K562 (cell line): ENCODE measurements around the gene ZFP57. TPM values are rescaled to one million over a fixed set of nuclear protein-coding genes. Genes with fewer than 3 reads are reported as not detected.

Source experiments
- ATAC-seq: fragments of 200-7000 bp; cut with Tn5 transposase; 3 replicates; pipeline ENCODE4 v1.9.1; 2020; ENCODE audit warnings: moderate library complexity
- BruUV-seq: library from RNA; stranded (reverse); fragments of 400-500 nt; replicated peaks from 2 replicates; lab custom pipeline; 2021; lab: Mats Ljungman, UMichigan
- CTCF ChIA-PET: fragments of 300-600 bp; formaldehyde crosslinking; extraction: SDS; loops from one replicate; lab custom pipeline; 2021; ENCODE audit warnings: low intra/inter-chr PET ratio; lab: Yijun Ruan, JAX
- POLR2A ChIA-PET: fragments of 300-600, 350-650 bp; sonication (Branson Sonifier 250); formaldehyde crosslinking; extraction: SDS; loops from one replicate; lab custom pipeline; 2021; ENCODE audit warnings: antibody characterized with exemption, inconsistent platforms; lab: Yijun Ruan, JAX
- DNase-seq, 4 experiments: peaks; one replicate each; pipeline versions ENCODE4 v3.0.0 to v3.0.0-alpha.2; 2011 to 2018; ENCODE audit warnings: low spot score in 3 of 4, mixed read lengths in 3 of 4; ENCODE audit errors: extremely low read depth in 1 of 4
- FAIRE-seq: peaks from 2 replicates; lab custom pipeline; 2011; peaks lifted over from hg19 to GRCh38; lab: Jason Lieb, UNC
- H2AFZ ChIP-seq: 2 replicates; pipeline ENCODE4 v1.6.0; 2011; ENCODE audit warnings: low read depth, low read length, control low read depth, inconsistent platforms
- H3K27ac ChIP-seq: fragments of 200-600 bp; 3 replicates; pipeline ENCODE4 v1.8.0; 2011; ENCODE audit warnings: low read depth, mild to moderate bottlenecking, control low read depth, inconsistent platforms, low read length, moderate library complexity, mixed read lengths; ENCODE audit errors: extremely low read depth
- H3K27me3 ChIP-seq, 2 experiments: fragments of 300-600 bp in 1 of 2; 2 replicates in 1 of 2; 3 replicates in 1 of 2; pipeline versions ENCODE4 v1.6.0 to v1.8.0; 2011; ENCODE audit warnings: inconsistent platforms in 2 of 2, low read length in 2 of 2, mild to moderate bottlenecking in 1 of 2, mixed read lengths in 1 of 2, moderate library complexity in 1 of 2; ENCODE audit not compliant: control insufficient read depth in 2 of 2, insufficient read depth in 2 of 2
- H3K36me3 ChIP-seq: fragments of 300-600 bp; 3 replicates; pipeline ENCODE4 v1.8.0; 2011; ENCODE audit warnings: mild to moderate bottlenecking, low read length, inconsistent platforms; ENCODE audit not compliant: control insufficient read depth, insufficient read depth
- H3K4me1 ChIP-seq, 2 experiments: fragments of 200-600 bp in 1 of 2; replicated peaks in 1 of 2; 2 replicates in 1 of 2; 3 replicates in 1 of 2; pipeline versions ENCODE4 v1.5.1 to v1.8.0; 2011; ENCODE audit warnings: inconsistent platforms in 2 of 2, low read length in 2 of 2, mild to moderate bottlenecking in 1 of 2, mixed read lengths in 1 of 2, moderate library complexity in 1 of 2; ENCODE audit not compliant: control insufficient read depth in 2 of 2, insufficient read depth in 2 of 2
- H3K4me2 ChIP-seq: 2 replicates; pipeline ENCODE4 v1.6.1; 2011; ENCODE audit warnings: low read length, control low read depth, inconsistent platforms, mixed read lengths; ENCODE audit not compliant: insufficient read depth
- H3K4me3 ChIP-seq: fragments of 200-600 bp; sonication (generic), shearing (Covaris generic); 2 replicates; pipeline ENCODE4 v1.5.1; 2016; ENCODE audit warnings: control low read depth, inconsistent platforms
- H3K79me2 ChIP-seq: fragments of 200-600 bp; 3 replicates; pipeline ENCODE4 v1.8.0; 2011; ENCODE audit warnings: low read length, inconsistent platforms; ENCODE audit not compliant: control insufficient read depth, insufficient read depth
- H3K9ac ChIP-seq, 2 experiments: 2 replicates each; pipeline versions ENCODE4 v1.6.0 to v1.6.1; 2011; ENCODE audit warnings: low read depth in 2 of 2, low read length in 2 of 2, control low read depth in 1 of 2, inconsistent platforms in 1 of 2, mild to moderate bottlenecking in 1 of 2, mixed read lengths in 1 of 2; ENCODE audit not compliant: insufficient read depth in 1 of 2
- H3K9me1 ChIP-seq: one replicate; pipeline ENCODE4 v1.6.0; 2011; ENCODE audit warnings: inconsistent platforms, mild to moderate bottlenecking, low read length, moderate library complexity; ENCODE audit not compliant: control insufficient read depth, insufficient read depth
- H3K9me3 ChIP-seq: replicated peaks from 2 replicates; pipeline ENCODE4 v1.5.1; 2011; ENCODE audit warnings: low read depth, low read length, inconsistent platforms; ENCODE audit not compliant: control insufficient read depth, insufficient read depth
- H4K20me1 ChIP-seq: replicated peaks from 2 replicates; pipeline ENCODE4 v1.6.1; 2011; ENCODE audit warnings: low read length, inconsistent platforms, mixed read lengths; ENCODE audit not compliant: control insufficient read depth, insufficient read depth
- BHLHE40 ChIP-seq: IDR thresholded peaks from 2 replicates; pipeline ENCODE4 v1.6.1; 2011; ENCODE audit warnings: low read length, improper control_type of control experiment
- BMI1 ChIP-seq: fragments of 150-350 bp; IDR thresholded peaks from 2 replicates; pipeline ENCODE4 v1.6.1; 2014; ENCODE audit warnings: low read length
- HDAC1 ChIP-seq, 2 experiments: fragments of 450-650 bp; IDR thresholded peaks; 2 replicates each; pipeline ENCODE4 v1.6.1; 2016 to 2017; ENCODE audit warnings: inconsistent platforms in 1 of 2, mild to moderate bottlenecking in 1 of 2, moderate library complexity in 1 of 2
- MAX ChIP-seq: sonication (generic); formaldehyde crosslinking; IDR thresholded peaks from 2 replicates; pipeline ENCODE4 v1.9.0; 2022; ENCODE audit warnings: mild to moderate bottlenecking, missing genetic modification reagents
- NR2C2 ChIP-seq, 2 experiments: fragments of 200-800 bp in 1 of 2; sonication (Bioruptor generic) in 1 of 2; sonication (generic) in 1 of 2; formaldehyde crosslinking in 1 of 2; IDR thresholded peaks; 2 replicates each; pipeline versions ENCODE4 v1.6.1 to v1.8.0; 2016 to 2022; ENCODE audit warnings: mild to moderate bottlenecking in 1 of 2, missing compliant biosample characterization in 1 of 2, missing genetic modification characterization in 1 of 2, missing genetic modification reagents in 1 of 2
- PURB ChIP-seq: sonication (generic); formaldehyde crosslinking; IDR thresholded peaks from 2 replicates; pipeline ENCODE4 v1.9.0; 2021; ENCODE audit warnings: low read depth, mild to moderate bottlenecking, missing genetic modification reagents
- RBFOX2 ChIP-seq: fragments of 200-400 bp; formaldehyde crosslinking; IDR thresholded peaks from 2 replicates; pipeline ENCODE4 v1.6.1; 2017; ENCODE audit warnings: low read depth, mild to moderate bottlenecking, low read length, moderate library complexity
- RUNX1 ChIP-seq: sonication (generic); IDR thresholded peaks from 2 replicates; pipeline ENCODE4 v1.6.1; 2016; ENCODE audit warnings: antibody characterized with exemption, low read depth
- SRSF3 ChIP-seq: fragments of 200-400 bp; formaldehyde crosslinking; IDR thresholded peaks from 2 replicates; pipeline ENCODE4 v1.6.1; 2016; ENCODE audit warnings: mild to moderate bottlenecking, low read length, moderate library complexity; ENCODE audit not compliant: insufficient read depth
- ZBTB40 ChIP-seq, 2 experiments: fragments of 450-650 bp in 1 of 2; sonication (generic) in 1 of 2; formaldehyde crosslinking in 1 of 2; IDR thresholded peaks; 2 replicates each; pipeline versions ENCODE4 v1.7.1 to v1.9.0; 2016 to 2022; ENCODE audit warnings: inconsistent platforms in 1 of 2, mild to moderate bottlenecking in 1 of 2, missing genetic modification reagents in 1 of 2
- ZNF175 ChIP-seq: fragments of 200-800 bp; sonication (Bioruptor generic); IDR thresholded peaks from 2 replicates; pipeline ENCODE4 v1.6.1; 2016; ENCODE audit warnings: low read depth, mild to moderate bottlenecking, missing genetic modification characterization, missing compliant biosample characterization
- whole genome bisulfite sequencing: fragments of 100-300 bp; shearing (Covaris generic); methylation state at CpG from one replicate; pipeline ENCODE4 v1.1.6; 2016; ENCODE audit warnings: low coverage, mixed read lengths; ENCODE audit not compliant: insufficient coverage; ENCODE audit errors: missing lambda C conversion rate; 5-methylcytosine and 5-hydroxymethylcytosine counted together
- in situ Hi-C: fragments of 300-500 bp; cut with MboI; formaldehyde crosslinking; loops from 4 replicates; pipeline ENCODE4 v1.15.0; 2018; ENCODE audit warnings: inconsistent platforms, mixed read lengths
- intact Hi-C: fragments of 100-400 bp; cut with micrococcal nuclease; formaldehyde crosslinking; loops from 2 replicates; pipeline ENCODE4 v1.14.2; 2022
- polyA plus RNA-seq, 8 experiments: library from polyadenylated mRNA; depleted of rRNA in 4 of 8; stranded (reverse) in 5 of 8; unstranded in 3 of 8; fragments of >200 nt; fragmentation: Nextera tagmentation in 2 of 8; fragmentation: Illumina TruSeq in 1 of 8; extraction: Ambion mirVana in 2 of 8; extraction: Trizol in 1 of 8; gene quantifications; 2 replicates each; pipeline versions ENCODE4 v1.2.1 to v1.2.3, GENCODE V29; 2011 to 2014; ENCODE audit warnings: inconsistent platforms in 1 of 8, missing spikeins in 1 of 8
- total RNA-seq, 7 experiments: library from RNA; depleted of rRNA in 6 of 7; stranded (reverse); fragments of >200 nt in 6 of 7; fragmentation: Illumina TruSeq in 2 of 7; extraction: Trizol in 2 of 7; gene quantifications; 2 replicates each; pipeline versions ENCODE4 v1.2.1 to v1.2.3, GENCODE V29; 2011 to 2021; ENCODE audit warnings: low replicate concordance in 1 of 7

ZFP57 gene
- total and polyA plus RNA-seq, 9 of the 15 experiments (the other 6 are each of a cell fraction or from before 2014, with no cell fraction given) = 0.04 to 0.28 (median 0.13) TPM

- Histone ChIP-seq H3K27ac (peak overlapping the region; percentile 75), H2AFZ (peak overlapping the region; percentile 67), H3K9me3 (no peaks in the 10 kb centered on the region), H3K79me2 (peaks cover 68% of the 10 kb centered on the region), H3K9ac (peak overlapping the region; percentile 78 to 94), H3K4me1 (peaks cover 54 to 59% of the 10 kb centered on the region in 2 experiments), H3K36me3 (peaks cover 33% of the 10 kb centered on the region), H3K4me2 (peak overlapping the region; percentile 70), H3K4me3 (peak overlapping the region; percentile 66), H3K9me1 (no peaks in the 10 kb centered on the region), H3K27me3 (no peaks in the 10 kb centered on the region), H4K20me1 (no peaks in the 10 kb centered on the region)
- POLR2A ChIA-PET = interaction anchor here (0.7 to 1.2 kb wide), 3 partner anchors 9 to 50 kb away, joined by 3 to 8 read pairs (median 4); no protein-coding TSS in a partner anchor
- peak in 2 of 4 experiments; percentile 15 to 35 for DNase-seq
- CTCF ChIA-PET = no interaction called here
- FAIRE-seq = peak; percentile 15
- 16% methylated on average over 27 of the region's 31 CpGs for WGBS
- in situ Hi-C loops (no loop called here), intact Hi-C loops (no loop called here)
- BruUV-seq = no TSS peak
- peak; percentile 1; the same call in 2 of the 3 replicates for ATAC-seq
- TF ChIP-seq HDAC1 (IDR thresholded peaks at IDR 0.05) (no peak), ZNF175 (no peak), RBFOX2 (no peak), BHLHE40 (no peak), MAX (CRISPR knock-in tag) (no peak), PURB (CRISPR knock-in tag) (no peak), NR2C2 (CRISPR knock-in tag; IDR thresholded peaks at IDR 0.05) (peak; percentile 23; the same call in 1 of the 2 replicates), NR2C2 (tag; IDR thresholded peaks at IDR 0.05) (no peak), BMI1 (no peak), RUNX1 (0 out of 2 replicates have a peak, but pooled peaks have one; percentile 11), SRSF3 (no peak), ZBTB40 (IDR thresholded peaks at IDR 0.05) (peak; percentile 39; the same call in 1 of the 2 replicates), ZBTB40 (CRISPR knock-in tag; IDR thresholded peaks at IDR 0.05) (no peak)
Observed at GRCh38 chr6:29626948-29627754, 53.8 kb downstream of the ZFP57 start.
